HG02588 (cell line): Measurements from ENCODE around the gene ZNF3.

Source experiments
- ATAC-seq: cut with Tn5 transposase; IDR thresholded peaks from one replicate; pipeline ENCODE4 v1.9.1; 2021; ENCODE audit warnings: mild to moderate bottlenecking, moderate library complexity; ENCODE audit not compliant: unreplicated experiment

The ZNF3 gene

DNA sequence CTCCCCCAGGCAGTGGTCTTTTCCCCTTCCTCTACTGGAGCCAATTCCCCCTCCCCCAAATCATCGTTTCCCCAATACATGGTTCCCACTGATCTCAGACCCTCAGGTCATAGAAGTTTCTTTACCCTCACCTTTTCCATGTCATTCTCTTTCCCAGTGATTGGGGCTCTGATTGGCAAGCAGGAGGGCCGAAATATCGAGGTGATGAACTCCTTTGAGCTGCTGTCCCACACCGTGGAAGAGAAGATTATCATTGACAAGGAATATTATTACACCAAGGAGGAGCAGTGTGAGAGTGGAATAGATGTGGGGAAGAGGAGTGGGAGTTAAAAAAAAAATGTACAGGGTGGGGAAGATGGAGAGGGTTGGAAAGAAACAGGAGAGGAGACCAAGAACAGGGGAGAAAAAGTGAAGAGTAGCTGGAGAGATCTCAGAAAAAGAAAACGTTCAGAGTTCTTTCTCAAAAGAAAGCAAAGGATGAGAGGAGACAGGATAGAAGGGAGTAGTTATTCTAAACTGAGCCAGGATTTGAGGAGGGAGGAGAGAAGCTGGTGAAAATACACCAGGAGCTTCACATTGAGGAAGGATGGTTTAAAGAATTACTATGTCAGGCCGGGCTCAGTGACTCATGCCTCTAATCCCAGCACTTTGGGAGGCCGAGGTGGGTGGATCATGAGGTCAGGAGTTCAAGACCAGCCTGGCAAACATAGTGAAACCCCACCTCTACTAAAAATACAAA is 8.1 kb upstream of the ZNF3 start:
- ATAC-seq: no peak

DNA sequence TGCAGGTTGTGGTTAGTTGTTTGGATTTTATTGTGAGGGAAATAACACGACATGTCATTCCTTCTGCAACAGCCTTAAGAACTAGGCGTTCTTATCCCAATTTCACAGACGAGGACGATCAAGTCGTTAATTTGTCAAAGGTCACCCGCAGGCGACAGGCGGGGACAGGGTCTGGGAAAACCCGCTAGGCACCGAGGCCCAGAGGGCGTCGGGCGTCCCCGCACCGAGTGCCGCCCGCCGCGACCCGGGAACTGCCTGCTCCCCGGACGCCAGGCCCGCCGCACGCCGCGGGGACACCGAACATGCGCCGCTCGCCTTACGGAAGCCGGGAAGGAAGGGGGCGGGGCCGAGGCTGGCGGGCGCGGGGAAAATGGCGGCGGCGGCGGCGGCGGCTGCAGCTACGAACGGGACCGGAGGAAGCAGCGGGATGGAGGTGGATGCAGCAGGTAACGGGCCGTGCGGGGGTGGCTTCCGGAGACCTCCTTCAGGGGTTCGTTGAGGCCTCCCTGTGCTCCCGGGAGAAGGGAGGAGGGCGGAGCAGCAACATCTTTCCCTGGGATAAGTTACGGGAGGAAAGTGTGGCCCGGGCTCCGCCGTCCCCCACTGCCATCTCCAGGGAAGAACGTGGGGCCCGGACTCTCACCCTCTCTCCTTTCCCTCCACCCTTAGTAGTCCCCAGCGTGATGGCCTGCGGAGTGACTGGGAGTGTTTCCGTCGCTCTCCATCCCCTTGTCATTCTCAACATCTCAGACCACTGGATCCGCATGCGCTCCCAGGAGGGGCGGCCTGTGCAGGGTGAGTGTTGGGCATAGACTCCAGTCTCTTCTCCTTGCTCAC is 7.3 kb upstream of the ZNF3 start, which contains the start of gene COPS6:
Gene COPS6 (plus strand): TSS at position 349 of the 837 bp plus-strand sequence. CDS start 22 bp downstream, at position 371.
- peak; percentile 67 for ATAC-seq

DNA sequence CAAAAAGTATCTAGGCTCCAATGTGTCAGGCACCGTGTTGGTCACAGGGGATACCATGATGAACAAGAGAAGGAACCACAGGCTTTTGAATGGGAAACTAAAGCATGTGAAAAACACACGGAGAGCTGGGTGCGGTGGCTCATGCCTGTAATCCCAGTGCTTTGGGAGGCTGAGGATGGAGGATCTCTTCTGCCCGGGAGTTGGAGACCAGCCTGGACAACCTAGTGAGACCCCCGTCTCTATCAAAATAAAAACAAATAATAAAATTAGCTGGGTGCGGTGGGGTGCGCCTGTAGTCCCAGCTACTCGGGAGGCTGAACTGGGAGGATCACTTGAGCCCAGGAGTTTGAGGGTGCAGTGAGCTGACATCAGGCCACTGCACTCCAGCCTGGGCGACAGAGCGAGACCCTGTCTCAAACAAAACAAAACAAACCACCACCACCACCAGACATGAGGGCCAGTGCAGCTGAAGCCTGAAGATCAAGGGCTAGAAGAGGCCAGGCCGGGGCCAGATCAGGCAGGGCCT is 6.6 kb upstream of the ZNF3 start:
- ATAC-seq: peak; percentile 16

GRCh38 chr7:100087055-100087750 is 5.7 kb upstream of the ZNF3 start:
- no peak for ATAC-seq

GRCh38 chr7:100085515-100085914 is 4.0 kb upstream of the ZNF3 start:
- no peak for ATAC-seq

DNA sequence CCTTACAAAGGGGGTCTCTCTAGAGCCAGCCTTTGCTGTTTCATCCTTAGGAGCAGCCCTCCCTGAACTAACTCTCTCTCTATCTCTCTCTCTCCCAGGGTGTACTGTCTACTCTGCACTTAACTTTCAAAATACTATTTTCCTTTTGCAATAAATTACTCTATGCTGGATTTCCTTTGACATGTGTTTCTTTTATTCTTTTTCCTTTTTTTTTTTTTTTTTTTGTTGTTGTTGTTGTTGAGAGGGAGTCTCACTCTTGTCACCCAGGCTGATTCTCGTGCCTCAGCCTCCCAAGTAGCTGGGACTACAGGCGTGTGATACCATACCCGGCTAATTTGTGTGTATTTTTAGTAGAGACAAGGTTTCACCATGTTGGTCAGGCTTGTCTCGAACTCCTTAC is 1.5 kb upstream of the ZNF3 start:
- no peak for ATAC-seq

DNA sequence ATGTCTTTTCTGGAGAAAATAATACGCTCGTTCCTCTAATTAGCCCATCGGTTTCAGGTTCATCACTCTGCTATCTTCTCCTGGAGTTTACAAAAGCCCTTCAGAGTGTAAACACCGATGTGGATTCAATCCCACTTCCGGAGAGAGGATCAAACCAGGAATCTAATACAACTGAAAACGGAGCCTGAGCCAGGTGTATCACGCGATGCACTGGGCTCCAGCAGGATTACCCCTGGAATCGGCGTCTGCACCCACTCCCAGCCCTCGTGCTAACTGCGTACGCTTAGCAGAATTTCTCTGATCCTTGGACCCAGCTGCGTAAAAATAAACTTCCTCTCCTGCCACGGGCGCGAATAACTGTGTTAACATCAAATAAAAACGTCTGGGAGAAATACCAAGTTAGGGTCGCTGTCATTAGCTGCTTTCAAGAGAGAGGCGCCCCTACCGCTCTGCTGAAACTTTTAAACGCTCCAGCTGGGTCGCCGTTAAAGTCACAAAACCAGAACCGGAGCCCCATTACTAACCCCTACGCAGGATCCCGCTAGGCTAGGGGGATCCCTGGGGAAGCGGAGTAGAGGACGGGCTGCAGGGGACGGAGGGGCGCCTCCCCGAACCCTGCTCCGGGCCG is 502 bp downstream of the ZNF3 start:
- no peak for ATAC-seq

GRCh38 chr7:100079024-100079560 is 2.4 kb downstream of the ZNF3 start:
- no peak for ATAC-seq

DNA sequence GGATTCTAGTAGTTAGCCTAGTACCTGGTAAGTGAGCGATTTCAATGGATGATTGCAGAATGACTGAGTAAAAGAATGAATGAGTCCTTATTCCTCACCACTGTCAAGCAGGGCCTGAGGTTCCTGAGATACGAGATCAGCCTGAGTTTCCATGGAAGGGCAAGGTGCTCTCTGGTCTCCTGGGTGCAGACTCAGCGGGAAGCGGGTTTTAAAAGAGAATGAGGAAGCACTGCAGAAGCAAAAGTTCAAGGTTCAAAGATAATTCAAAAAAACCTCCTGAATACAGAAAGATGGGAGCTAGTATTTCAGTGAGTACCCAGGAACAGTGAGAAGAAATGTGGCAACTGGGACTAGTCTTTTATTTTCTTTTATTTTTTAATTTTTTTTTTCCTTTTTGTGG is 4.3 kb downstream of the ZNF3 start:
- no peak for ATAC-seq

DNA sequence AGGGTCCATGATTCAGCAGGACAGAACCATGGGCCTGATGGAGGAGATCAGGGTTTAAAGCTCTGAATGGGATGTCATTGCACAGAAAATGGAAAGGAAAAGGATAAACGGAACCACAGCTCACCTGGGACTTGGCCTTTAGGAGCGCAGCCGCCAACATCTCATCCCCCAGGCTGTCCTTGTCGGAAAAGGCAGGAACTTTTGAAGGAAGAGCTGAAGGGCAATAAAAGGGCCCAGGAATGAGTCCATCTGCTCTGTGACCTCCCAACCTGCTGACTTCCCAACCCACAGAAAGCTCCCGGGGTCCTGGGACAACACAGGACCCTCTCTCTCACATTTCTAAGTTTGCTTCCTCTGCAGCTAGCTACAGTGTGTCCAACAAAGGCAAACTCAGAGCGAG is 6.1 kb downstream of the ZNF3 start:
- no peak for ATAC-seq

DNA sequence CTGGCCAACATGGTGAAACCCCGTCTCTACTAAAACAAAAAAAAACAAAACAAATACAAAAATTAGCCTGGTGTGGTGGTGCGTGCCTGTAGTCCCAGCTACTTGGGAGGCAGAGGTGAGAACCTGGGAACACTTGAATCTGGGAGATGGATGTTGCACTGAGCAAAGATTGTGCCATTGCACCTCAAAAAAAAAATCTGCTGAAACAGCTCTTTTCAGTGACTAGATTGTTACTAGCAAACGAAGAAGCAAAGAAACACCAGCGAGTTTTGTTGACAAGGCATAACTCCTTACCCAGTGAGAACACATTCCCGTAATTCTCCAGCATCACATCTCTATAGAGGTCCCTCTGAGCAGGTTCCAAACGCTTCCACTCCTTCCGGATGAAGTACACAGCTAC is 6.7 kb downstream of the ZNF3 start:
- ATAC-seq: no peak

GRCh38 chr7:100072462-100072861 is 9.1 kb downstream of the ZNF3 start:
- no peak for ATAC-seq

GRCh38 chr7:100071018-100071723 is 10.4 kb downstream of the ZNF3 start:
- ATAC-seq: no peak

GRCh38 chr7:100069991-100070390 is 11.5 kb downstream of the ZNF3 start:
- ATAC-seq: no peak

GRCh38 chr7:100066953-100067352 is 14.6 kb downstream of the ZNF3 start:
- no peak for ATAC-seq

- ATAC-seq: no peak
These were observed 15.9 kb downstream of the ZNF3 start for GRCh38 chr7:100065452-100066186.

DNA sequence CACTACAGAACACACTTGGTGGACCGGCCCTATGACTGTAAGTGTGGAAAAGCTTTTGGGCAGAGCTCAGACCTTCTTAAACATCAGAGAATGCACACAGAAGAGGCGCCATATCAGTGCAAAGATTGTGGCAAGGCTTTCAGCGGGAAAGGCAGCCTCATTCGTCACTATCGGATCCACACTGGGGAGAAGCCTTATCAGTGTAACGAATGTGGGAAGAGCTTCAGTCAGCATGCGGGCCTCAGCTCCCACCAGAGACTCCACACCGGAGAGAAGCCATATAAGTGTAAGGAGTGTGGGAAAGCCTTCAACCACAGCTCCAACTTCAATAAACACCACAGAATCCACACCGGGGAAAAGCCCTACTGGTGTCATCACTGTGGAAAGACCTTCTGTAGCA is 17.4 kb downstream of the ZNF3 start:
- no peak for ATAC-seq

- no peak for ATAC-seq
These were observed 18.1 kb downstream of the ZNF3 start for GRCh38 chr7:100063376-100063775.

DNA sequence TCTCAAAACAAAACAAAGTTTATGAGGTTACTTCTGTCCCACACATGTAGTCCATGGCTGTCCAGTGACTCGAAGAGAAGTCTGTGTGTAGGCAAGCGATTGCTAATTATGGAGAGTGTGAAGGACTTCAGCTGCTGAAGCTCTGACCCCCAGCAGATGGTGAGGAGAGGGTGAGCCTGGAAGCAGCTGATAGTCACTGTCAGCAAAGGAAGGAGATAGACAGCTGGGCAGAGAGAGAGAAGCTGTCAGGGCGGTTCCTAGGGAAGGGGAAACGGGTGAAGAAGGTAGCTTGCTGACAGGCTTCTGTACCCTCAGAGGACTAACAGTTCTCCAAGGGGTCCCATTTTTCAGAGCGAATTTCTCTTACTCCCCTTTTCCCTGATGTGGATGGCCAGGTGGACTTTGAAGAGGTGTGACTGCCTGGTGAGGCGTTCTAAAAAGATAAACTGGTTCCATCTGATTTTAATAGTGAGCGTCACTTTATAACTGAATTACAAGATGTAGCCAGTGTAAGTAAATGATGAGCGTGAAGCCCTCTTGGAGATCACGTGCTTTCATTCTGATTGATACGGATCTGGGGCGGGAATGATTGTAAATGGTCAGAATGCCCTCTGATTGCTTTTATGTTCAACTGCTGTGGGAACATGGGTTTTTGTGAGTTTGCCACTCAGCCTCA is 19.9 kb downstream of the ZNF3 start:
- ATAC-seq: no peak
